ENCODE measurements around the gene SEL1L3.

Gene SEL1L3

GRCh38 chr4:25863831-25864418 lies 1.1 kb upstream of the SEL1L3 start:
- TF ChIP-seq SIN3A (IDR thresholded peaks at IDR 0.05; ENCODE audit: borderline replicate concordance, insufficient read depth, low read length) (no peak), TAF1 (IDR thresholded peaks at IDR 0.05; ENCODE audit: borderline replicate concordance, insufficient read depth, low read length) (no peak), REST (IDR thresholded peaks at IDR 0.05; ENCODE audit: insufficient read depth in 1 of 2, low read depth in 2 of 2, low read length in 2 of 2) (no peak), FOXP2 (optimal IDR thresholded peaks at IDR 0.05; ENCODE audit: borderline replicate concordance, extremely low read depth, extremely low read length, insufficient read depth) (no peak), POLR2AphosphoS5 (IDR thresholded peaks at IDR 0.05; ENCODE audit: low read depth, low read length) (no peak)

- no peak for TF ChIP-seq FOXP2 (optimal IDR thresholded peaks at IDR 0.05; ENCODE audit: borderline replicate concordance, extremely low read depth, extremely low read length, insufficient read depth)
- no peak for TF ChIP-seq TAF1 (IDR thresholded peaks at IDR 0.05; ENCODE audit: borderline replicate concordance, insufficient read depth, low read length)
- TF ChIP-seq POLR2AphosphoS5 (IDR thresholded peaks at IDR 0.05; ENCODE audit: low read depth, low read length): no peak
- TF ChIP-seq SIN3A (IDR thresholded peaks at IDR 0.05; ENCODE audit: borderline replicate concordance, insufficient read depth, low read length): no peak
These were observed 578 bp upstream of the SEL1L3 start for GRCh38 chr4:25863347-25863784.

GRCh38 chr4:25861951-25862410 lies 807 bp downstream of the SEL1L3 start:
- no peak for TF ChIP-seq REST (IDR thresholded peaks at IDR 0.05; ENCODE audit: insufficient read depth in 1 of 2, low read depth in 2 of 2, low read length in 2 of 2)
- no peak for TF ChIP-seq POLR2AphosphoS5 (IDR thresholded peaks at IDR 0.05; ENCODE audit: low read depth, low read length)
- TF ChIP-seq FOXP2 (optimal IDR thresholded peaks at IDR 0.05; ENCODE audit: borderline replicate concordance, extremely low read depth, extremely low read length, insufficient read depth): no peak
- no peak for TF ChIP-seq TAF1 (IDR thresholded peaks at IDR 0.05; ENCODE audit: borderline replicate concordance, insufficient read depth, low read length)
- TF ChIP-seq SIN3A (IDR thresholded peaks at IDR 0.05; ENCODE audit: borderline replicate concordance, insufficient read depth, low read length): no peak

GRCh38 chr4:25861280-25861950 lies 1.4 kb downstream of the SEL1L3 start:
- TF ChIP-seq POLR2AphosphoS5 (IDR thresholded peaks at IDR 0.05; ENCODE audit: low read depth, low read length) (no peak), REST (IDR thresholded peaks at IDR 0.05; ENCODE audit: insufficient read depth in 1 of 2, low read depth in 2 of 2, low read length in 2 of 2) (no peak), SIN3A (IDR thresholded peaks at IDR 0.05; ENCODE audit: borderline replicate concordance, insufficient read depth, low read length) (no peak), FOXP2 (optimal IDR thresholded peaks at IDR 0.05; ENCODE audit: borderline replicate concordance, extremely low read depth, extremely low read length, insufficient read depth) (no peak)

GRCh38 chr4:25860586-25861279 lies 2.1 kb downstream of the SEL1L3 start:
- no peak for TF ChIP-seq REST (IDR thresholded peaks at IDR 0.05; ENCODE audit: insufficient read depth in 1 of 2, low read depth in 2 of 2, low read length in 2 of 2)
- peak; percentile 27; the same call in 1 of the 2 replicates for TF ChIP-seq SIN3A (IDR thresholded peaks at IDR 0.05; ENCODE audit: borderline replicate concordance, insufficient read depth, low read length)
- TF ChIP-seq FOXP2 (optimal IDR thresholded peaks at IDR 0.05; ENCODE audit: borderline replicate concordance, extremely low read depth, extremely low read length, insufficient read depth): no peak
- no peak for TF ChIP-seq POLR2AphosphoS5 (IDR thresholded peaks at IDR 0.05; ENCODE audit: low read depth, low read length)
- TF ChIP-seq TAF1 (IDR thresholded peaks at IDR 0.05; ENCODE audit: borderline replicate concordance, insufficient read depth, low read length): no peak

All from PFSK-1 (cell line).